OCI-LY1 (cell line): ENCODE measurements around the gene ARIH1.
"Not testable (repeated sequence)": the region's sequence is repeated elsewhere in the genome, so short reads cannot be mapped to it uniquely, and the experiment has no call there.

Experiments used
- H2AFZ ChIP-seq: fragments of 200-600 bp; sonication (generic), shearing (Covaris generic); 2 replicates; pipeline ENCODE4 v1.6.0; 2014; ENCODE audit warnings: antibody characterized with exemption, mild to moderate bottlenecking, low read length
- H3F3A ChIP-seq: fragments of 200-600 bp; sonication (generic), shearing (Covaris generic); 2 replicates; pipeline ENCODE4 v1.6.0; 2014; ENCODE audit warnings: mild to moderate bottlenecking, antibody characterized with exemption, low read length, moderate library complexity; ENCODE audit not compliant: insufficient read depth
- H3K27ac ChIP-seq: fragments of 200-600 bp; sonication (generic); 2 replicates; pipeline ENCODE4 v1.5.1; 2014; ENCODE audit warnings: low read length, mixed run types, mild to moderate bottlenecking, low read depth; ENCODE audit not compliant: poor library complexity, severe bottlenecking
- H3K27me3 ChIP-seq: fragments of 200-600 bp; sonication (generic); 2 replicates; pipeline ENCODE4 v1.6.0; 2014; ENCODE audit warnings: antibody characterized with exemption, mild to moderate bottlenecking, low read length, moderate library complexity; ENCODE audit not compliant: insufficient read depth
- H3K36me3 ChIP-seq: fragments of 200-600 bp; sonication (generic); 2 replicates; pipeline ENCODE4 v1.6.1; 2014; ENCODE audit warnings: mild to moderate bottlenecking, antibody characterized with exemption, low read length, moderate library complexity, mixed read lengths; ENCODE audit not compliant: insufficient read depth
- H3K4me1 ChIP-seq: fragments of 200-600 bp; sonication (generic); 2 replicates; pipeline ENCODE4 v1.5.1; 2014; ENCODE audit warnings: mild to moderate bottlenecking, low read length, moderate library complexity; ENCODE audit not compliant: insufficient read depth, severe bottlenecking
- H3K4me2 ChIP-seq: fragments of 200-600 bp; sonication (generic), shearing (Covaris generic); 2 replicates; pipeline ENCODE4 v1.6.1; 2014; ENCODE audit warnings: low read length
- H3K4me3 ChIP-seq: fragments of 200-600 bp; sonication (generic); 2 replicates; pipeline ENCODE4 v1.5.1; 2014; ENCODE audit warnings: low read length, low read depth, mild to moderate bottlenecking, mixed read lengths; ENCODE audit not compliant: poor library complexity, severe bottlenecking
- H3K79me2 ChIP-seq: fragments of 200-600 bp; shearing (Covaris generic); 2 replicates; pipeline ENCODE4 v1.6.1; 2016; ENCODE audit warnings: mixed run types, low read length, mixed read lengths; ENCODE audit not compliant: insufficient read depth
- H3K9ac ChIP-seq: fragments of 200-600 bp; sonication (generic), shearing (Covaris generic); 2 replicates; pipeline ENCODE4 v1.6.1; 2014; ENCODE audit warnings: mild to moderate bottlenecking, low read length, mixed read lengths
- H3K9me2 ChIP-seq: fragments of 200-600 bp; sonication (generic), shearing (Covaris generic); 2 replicates; pipeline ENCODE4 v1.6.1; 2014; ENCODE audit warnings: low read depth, mild to moderate bottlenecking, low read length, mixed read lengths
- H3K9me3 ChIP-seq: fragments of 200-600 bp; shearing (Covaris generic); 2 replicates; pipeline ENCODE4 v1.6.1; 2014; ENCODE audit warnings: low read length, mixed read lengths
- H4K20me1 ChIP-seq: fragments of 200-600 bp; sonication (generic), shearing (Covaris generic); 2 replicates; pipeline ENCODE4 v1.6.0; 2016; ENCODE audit warnings: mild to moderate bottlenecking, low read length; ENCODE audit not compliant: insufficient read depth
- EZH2 ChIP-seq: fragments of 200-600 bp; sonication (generic), shearing (Covaris generic); IDR thresholded peaks from 2 replicates; pipeline ENCODE4 v1.8.0; 2017; ENCODE audit warnings: borderline replicate concordance, mixed run types, mild to moderate bottlenecking, antibody characterized with exemption, low read length, moderate library complexity, mixed read lengths
- TF ChIP-seq, protein P1 (sequence below): fragments of 200-600 bp; sonication (generic), shearing (Covaris generic); IDR thresholded peaks from 2 replicates; pipeline ENCODE4 v1.5.1; 2017; ENCODE audit warnings: mild to moderate bottlenecking, antibody characterized with exemption, low read length, moderate library complexity, mixed read lengths

ARIH1 gene, protein sequence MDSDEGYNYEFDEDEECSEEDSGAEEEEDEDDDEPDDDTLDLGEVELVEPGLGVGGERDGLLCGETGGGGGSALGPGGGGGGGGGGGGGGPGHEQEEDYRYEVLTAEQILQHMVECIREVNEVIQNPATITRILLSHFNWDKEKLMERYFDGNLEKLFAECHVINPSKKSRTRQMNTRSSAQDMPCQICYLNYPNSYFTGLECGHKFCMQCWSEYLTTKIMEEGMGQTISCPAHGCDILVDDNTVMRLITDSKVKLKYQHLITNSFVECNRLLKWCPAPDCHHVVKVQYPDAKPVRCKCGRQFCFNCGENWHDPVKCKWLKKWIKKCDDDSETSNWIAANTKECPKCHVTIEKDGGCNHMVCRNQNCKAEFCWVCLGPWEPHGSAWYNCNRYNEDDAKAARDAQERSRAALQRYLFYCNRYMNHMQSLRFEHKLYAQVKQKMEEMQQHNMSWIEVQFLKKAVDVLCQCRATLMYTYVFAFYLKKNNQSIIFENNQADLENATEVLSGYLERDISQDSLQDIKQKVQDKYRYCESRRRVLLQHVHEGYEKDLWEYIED

DNA sequence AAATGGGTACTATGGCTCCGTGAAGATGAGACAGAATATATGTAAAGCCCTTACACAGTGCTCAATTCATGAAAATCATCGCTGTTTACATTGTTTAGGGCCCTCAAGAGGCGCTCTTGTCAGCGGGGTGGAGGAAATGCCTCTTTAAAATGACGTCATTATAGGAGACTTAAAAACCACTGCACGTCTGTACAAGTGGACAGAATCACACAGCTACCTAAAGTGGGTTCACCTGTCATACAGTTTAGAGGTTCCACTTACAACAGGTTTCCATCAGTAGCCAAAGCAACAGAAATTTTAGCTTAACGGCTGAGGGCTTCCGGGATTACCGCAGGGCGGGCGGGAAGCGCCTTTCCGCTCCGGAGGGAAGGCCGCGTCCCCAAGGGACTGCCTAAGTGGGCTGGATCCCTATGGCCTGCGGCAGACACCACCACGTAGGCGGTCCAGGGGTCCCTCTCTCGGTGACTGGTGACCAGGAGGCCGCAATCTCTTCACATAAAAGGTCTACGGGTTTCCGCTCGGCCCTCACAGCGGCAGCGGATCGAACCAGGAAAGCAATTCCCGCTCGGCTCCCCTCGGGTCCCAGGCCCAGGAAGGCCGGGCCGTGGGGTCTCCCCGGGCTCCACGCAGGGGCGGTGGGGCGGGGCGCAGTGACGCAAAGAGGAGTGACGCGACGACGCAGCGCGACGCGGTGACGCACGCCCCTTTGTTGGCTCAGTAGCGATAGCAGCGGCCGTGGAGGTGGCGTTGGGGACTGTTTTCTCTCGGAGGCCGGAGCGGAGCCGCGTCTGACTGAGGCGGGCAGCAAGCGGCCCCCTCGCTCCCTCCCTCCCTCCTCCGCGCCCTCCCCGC, at the start of gene ARIH1:
TSS of gene ARIH1 (plus strand) at position 717 of the 852 bp plus-strand sequence. CDS start 310 bp downstream, outside the sequence.
- Histone ChIP-seq H3K4me2 (peak within 1 kb of the TSS; percentile 79), H3K27ac (peak within 1 kb of the TSS; percentile 93), H3K9me3 (no peaks in the 10 kb centered on the region), H3K9ac (peak within 1 kb of the TSS; percentile 92), H3K4me1 (peaks cover 28% of the 10 kb centered on the region), H3F3A (no peaks in the 10 kb centered on the region), H3K36me3 (peaks cover 25% of the 10 kb centered on the region), H3K4me3 (peak within 1 kb of the TSS; percentile 80), H3K9me2 (no peaks in the 10 kb centered on the region), H2AFZ (0 out of 2 replicates have a peak within 1 kb of the TSS, but pooled peaks have one; percentile 7), H3K79me2 (peaks cover 37% of the 10 kb centered on the region), H3K27me3 (no peaks in the 10 kb centered on the region), H4K20me1 (no peaks in the 10 kb centered on the region)
- TF ChIP-seq, protein P1, sequence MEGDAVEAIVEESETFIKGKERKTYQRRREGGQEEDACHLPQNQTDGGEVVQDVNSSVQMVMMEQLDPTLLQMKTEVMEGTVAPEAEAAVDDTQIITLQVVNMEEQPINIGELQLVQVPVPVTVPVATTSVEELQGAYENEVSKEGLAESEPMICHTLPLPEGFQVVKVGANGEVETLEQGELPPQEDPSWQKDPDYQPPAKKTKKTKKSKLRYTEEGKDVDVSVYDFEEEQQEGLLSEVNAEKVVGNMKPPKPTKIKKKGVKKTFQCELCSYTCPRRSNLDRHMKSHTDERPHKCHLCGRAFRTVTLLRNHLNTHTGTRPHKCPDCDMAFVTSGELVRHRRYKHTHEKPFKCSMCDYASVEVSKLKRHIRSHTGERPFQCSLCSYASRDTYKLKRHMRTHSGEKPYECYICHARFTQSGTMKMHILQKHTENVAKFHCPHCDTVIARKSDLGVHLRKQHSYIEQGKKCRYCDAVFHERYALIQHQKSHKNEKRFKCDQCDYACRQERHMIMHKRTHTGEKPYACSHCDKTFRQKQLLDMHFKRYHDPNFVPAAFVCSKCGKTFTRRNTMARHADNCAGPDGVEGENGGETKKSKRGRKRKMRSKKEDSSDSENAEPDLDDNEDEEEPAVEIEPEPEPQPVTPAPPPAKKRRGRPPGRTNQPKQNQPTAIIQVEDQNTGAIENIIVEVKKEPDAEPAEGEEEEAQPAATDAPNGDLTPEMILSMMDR = no peak; the same call in 1 of the 2 replicates
- no peak for TF ChIP-seq EZH2

DNA sequence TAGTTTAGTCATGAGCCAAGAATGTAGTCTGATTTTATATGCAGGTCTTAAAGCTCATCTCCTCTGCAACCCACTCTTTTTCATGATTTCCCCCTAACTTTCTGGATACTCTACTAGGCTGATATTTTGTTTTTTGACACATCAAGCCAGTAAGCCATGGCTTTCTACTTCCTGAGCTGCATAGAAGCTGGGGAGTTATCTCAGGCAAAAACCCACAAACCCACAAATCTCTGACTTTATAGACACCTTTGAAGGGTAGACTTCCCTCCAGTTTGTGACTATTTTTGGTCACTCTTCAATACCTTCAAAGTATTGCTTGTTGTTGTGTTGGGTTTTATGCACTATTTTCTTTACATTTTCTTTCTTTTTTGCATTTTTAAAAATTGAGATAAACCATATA, 47.4 kb upstream of the ARIH1 start:
- no peak overlapping the region for H3K4me3 ChIP-seq
- H3K79me2 ChIP-seq = no peaks in the 10 kb centered on the region
- H3K9me3 ChIP-seq = peaks cover 11% of the 10 kb centered on the region; the same call in 1 of the 2 replicates
- H3K4me1 ChIP-seq = no peaks in the 10 kb centered on the region
- H3F3A ChIP-seq = no peaks in the 10 kb centered on the region
- no peaks in the 10 kb centered on the region for H3K9me2 ChIP-seq
- TF ChIP-seq, protein P1 = no peak
- TF ChIP-seq EZH2 = no peak
- H2AFZ ChIP-seq = no peak overlapping the region
- no peaks in the 10 kb centered on the region for H3K36me3 ChIP-seq
- no peak overlapping the region for H3K27ac ChIP-seq
- no peaks in the 10 kb centered on the region for H3K27me3 ChIP-seq
- no peak overlapping the region for H3K4me2 ChIP-seq
- no peaks in the 10 kb centered on the region for H4K20me1 ChIP-seq
- H3K9ac ChIP-seq = no peak overlapping the region

DNA sequence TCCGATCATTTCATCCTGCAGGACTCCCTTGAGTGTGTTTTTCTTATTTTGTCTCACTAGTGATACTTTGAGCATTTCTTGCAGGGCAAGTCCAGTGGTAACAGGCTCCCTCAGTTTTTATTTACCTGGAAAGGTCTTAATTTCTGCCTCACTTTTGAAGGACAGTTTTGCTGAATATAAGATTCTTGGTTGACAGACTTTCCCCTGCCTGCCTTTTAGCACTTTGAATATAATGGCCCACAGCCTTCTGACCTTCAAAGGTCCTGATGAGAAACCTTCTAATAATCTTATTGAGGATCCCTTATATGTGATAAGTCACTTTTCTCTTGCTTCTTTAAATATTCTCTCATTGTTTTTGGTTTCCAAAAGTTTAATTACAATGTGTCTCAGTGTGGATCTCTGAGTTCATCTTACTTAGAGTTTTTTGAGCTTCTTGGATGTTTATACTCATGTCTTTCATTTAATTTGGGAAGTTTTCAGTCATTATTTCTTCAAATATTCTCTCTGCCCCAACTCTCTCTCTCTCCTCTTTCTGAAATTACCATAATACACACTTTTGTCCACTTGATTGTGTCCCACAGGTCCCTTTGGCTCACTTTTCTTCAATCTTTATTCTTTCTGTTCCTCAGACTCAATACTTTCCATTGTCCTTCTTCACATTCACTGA, 36.3 kb upstream of the ARIH1 start:
- H3K4me2 ChIP-seq = no peak overlapping the region
- H3K27me3 ChIP-seq = no peaks in the 10 kb centered on the region
- TF ChIP-seq EZH2 = no peak
- TF ChIP-seq, protein P1 = no peak
- H3K27ac ChIP-seq = no peak overlapping the region
- no peaks in the 10 kb centered on the region for H3F3A ChIP-seq
- H3K4me1 ChIP-seq = no peaks in the 10 kb centered on the region
- no peak overlapping the region for H3K9ac ChIP-seq
- H3K4me3 ChIP-seq = no peak overlapping the region
- no peaks in the 10 kb centered on the region for H3K9me2 ChIP-seq
- no peaks in the 10 kb centered on the region for H3K79me2 ChIP-seq
- H4K20me1 ChIP-seq = no peaks in the 10 kb centered on the region
- no peaks in the 10 kb centered on the region for H3K36me3 ChIP-seq
- H3K9me3 ChIP-seq = peaks cover 8% of the 10 kb centered on the region; the same call in 1 of the 2 replicates
- no peak overlapping the region for H2AFZ ChIP-seq

DNA sequence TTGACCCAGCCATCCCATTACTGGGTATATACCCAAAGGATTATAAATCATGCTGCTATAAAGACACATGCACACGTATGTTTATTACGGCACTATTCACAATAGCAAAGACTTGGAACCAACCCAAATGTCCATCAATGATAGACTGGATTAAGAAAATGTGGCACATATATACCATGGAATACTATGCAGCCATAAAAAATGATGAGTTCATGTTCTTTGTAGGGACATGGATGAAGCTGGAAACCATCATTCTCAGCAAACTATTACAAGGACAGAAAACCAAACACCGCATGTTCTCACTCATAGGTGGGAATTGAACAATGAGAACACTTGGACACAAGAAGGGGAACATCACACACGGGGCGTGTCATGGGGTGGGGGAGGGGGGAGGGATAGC, 31.3 kb upstream of the ARIH1 start:
- not testable (repeated sequence) for H3K4me1 ChIP-seq

More for the DNA sequence above, 31.3 kb upstream of the ARIH1 start:
- not testable (repeated sequence) for H3F3A ChIP-seq, H2AFZ ChIP-seq, H3K9me2 ChIP-seq, H4K20me1 ChIP-seq, H3K27me3 ChIP-seq, H3K79me2 ChIP-seq, H3K9ac ChIP-seq, H3K27ac ChIP-seq, H3K36me3 ChIP-seq, H3K4me2 ChIP-seq, H3K4me3 ChIP-seq, H3K9me3 ChIP-seq
